Gastrocnemius medialis (tissue), 4 donors: ENCODE results near the gene ELFN2.

Experiments used
- POLR2A ChIP-seq, 2 donors: fragments of 450-650 bp; IDR thresholded peaks; one replicate each; pipeline ENCODE4 v1.6.1; 2017; ENCODE audit warnings: antibody characterized with exemption in 2 of 2, mild to moderate bottlenecking in 2 of 2, moderate library complexity in 2 of 2
- TF ChIP-seq, protein P1 (sequence below), 5 experiments: fragments of 450-650 bp in 3 of 5; fragments of 200-600 bp in 2 of 5; sonication (generic) in 2 of 5; IDR thresholded peaks in 4 of 5; conservative IDR thresholded peaks in 1 of 5; 1 replicate in 4 of 5; 2 replicates in 1 of 5; pipeline ENCODE4 v1.5.1; 2016 to 2019; ENCODE audit warnings: antibody characterized with exemption in 5 of 5, mild to moderate bottlenecking in 3 of 5, moderate library complexity in 3 of 5

DNA sequence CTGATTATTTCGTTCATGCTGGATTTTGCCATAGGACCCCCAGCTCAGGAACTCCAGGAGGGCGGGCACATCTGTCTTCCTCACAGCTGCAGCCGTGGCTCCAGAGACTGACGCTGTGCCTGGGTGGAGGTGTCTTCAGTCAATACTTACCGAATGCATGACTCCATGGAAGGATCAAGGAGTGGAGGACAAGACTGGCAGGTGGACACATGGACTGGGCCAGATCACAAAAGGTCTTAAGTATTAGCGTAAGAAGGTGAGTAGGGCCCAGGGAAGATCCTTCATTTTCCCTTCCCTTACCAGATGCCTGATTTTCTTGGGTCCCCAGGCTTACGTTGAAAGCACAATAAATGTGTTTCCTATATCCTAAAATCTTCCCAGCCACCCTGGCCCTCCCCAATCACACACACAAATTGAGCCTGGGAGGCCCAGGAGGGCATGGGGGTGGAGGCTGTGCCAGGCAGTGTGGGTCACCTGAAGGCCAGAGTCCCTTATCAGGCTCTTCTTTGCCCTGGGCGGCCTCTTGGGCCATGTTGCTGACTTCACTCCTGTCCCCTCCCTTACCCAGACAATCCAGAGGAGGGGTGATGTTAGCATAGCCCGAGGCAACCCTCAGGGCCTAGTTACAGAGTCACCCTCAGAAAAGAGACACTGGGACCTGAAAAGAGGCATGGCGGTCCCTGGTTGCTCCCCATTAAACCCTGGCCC, 88.6 kb downstream of the ELFN2 start:
- TF ChIP-seq, protein P1, sequence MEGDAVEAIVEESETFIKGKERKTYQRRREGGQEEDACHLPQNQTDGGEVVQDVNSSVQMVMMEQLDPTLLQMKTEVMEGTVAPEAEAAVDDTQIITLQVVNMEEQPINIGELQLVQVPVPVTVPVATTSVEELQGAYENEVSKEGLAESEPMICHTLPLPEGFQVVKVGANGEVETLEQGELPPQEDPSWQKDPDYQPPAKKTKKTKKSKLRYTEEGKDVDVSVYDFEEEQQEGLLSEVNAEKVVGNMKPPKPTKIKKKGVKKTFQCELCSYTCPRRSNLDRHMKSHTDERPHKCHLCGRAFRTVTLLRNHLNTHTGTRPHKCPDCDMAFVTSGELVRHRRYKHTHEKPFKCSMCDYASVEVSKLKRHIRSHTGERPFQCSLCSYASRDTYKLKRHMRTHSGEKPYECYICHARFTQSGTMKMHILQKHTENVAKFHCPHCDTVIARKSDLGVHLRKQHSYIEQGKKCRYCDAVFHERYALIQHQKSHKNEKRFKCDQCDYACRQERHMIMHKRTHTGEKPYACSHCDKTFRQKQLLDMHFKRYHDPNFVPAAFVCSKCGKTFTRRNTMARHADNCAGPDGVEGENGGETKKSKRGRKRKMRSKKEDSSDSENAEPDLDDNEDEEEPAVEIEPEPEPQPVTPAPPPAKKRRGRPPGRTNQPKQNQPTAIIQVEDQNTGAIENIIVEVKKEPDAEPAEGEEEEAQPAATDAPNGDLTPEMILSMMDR (IDR thresholded peaks at IDR 0.05 in 4 of 5, conservative IDR thresholded peaks at IDR 0.05 in 1 of 5): no peak
- TF ChIP-seq POLR2A (IDR thresholded peaks at IDR 0.05): no peak
